Measurements from ENCODE around the gene SCD5.

GRCh38 chr4:82585690-82586435 is 212.7 kb downstream of the SCD5 start:
- TF ChIP-seq TAF1 (IDR thresholded peaks at IDR 0.05; ENCODE audit: borderline replicate concordance, low read depth, low read length) (no peak), POLR2AphosphoS5 (IDR thresholded peaks at IDR 0.05; ENCODE audit: low read depth, low read length) (no peak), POLR2A (IDR thresholded peaks at IDR 0.05; ENCODE audit: low read depth, low read length) (no peak)
